ENCODE results near the gene RFTN1. TPM values are rescaled to one million over a fixed set of nuclear protein-coding genes. Genes with fewer than 3 reads are reported as not detected.

Gene RFTN1
- polyA plus RNA-seq, 2 of the 4 experiments (the other 2 are of a cell fraction) = 1.8 to 3.7 TPM

DNA sequence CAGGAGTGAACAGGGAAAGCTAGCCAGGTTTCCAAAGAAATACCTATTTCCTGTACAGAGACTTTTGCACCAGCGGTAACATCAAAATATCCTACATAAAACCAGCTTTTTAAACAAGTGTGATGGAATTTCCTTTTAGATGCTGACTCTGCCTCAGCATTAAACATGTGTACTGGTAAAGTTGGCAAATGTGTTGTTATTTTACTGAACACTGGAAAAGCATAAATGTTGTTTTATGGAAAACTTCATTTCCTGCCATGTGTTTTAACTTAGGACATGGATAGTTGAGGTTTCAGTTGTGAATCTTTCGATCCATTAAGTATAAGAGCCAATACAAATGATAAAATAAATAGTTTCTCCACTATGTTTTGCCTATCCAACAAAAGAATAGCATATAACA, 232.8 kb downstream of the RFTN1 start:
- CTCF ChIA-PET = interaction anchor here (1.8 to 2.6 kb wide), 2 partner anchors 10 to 12 kb away, joined by 6 to 8 read pairs; no protein-coding TSS in a partner anchor
- DNase-seq (ENCODE audit: low read depth in 1 of 2, low spot score in 1 of 2) (no peak), ATAC-seq (no peak), FAIRE-seq (no peak)
- WGBS (ENCODE audit: missing lambda C conversion rate) = 92% methylated on average over 2 of the region's 2 CpGs
- POLR2A ChIA-PET = no interaction called here
- Histone ChIP-seq H3K9me3 (no peaks in the 10 kb centered on the region), H3K4me3 (no peak overlapping the region), H3K4me1 (no peaks in the 10 kb centered on the region), H3K4me2 (no peak overlapping the region), H3K27ac (no peak overlapping the region)
- TF ChIP-seq RCOR1 (IDR thresholded peaks at IDR 0.05; ENCODE audit: low read depth, low read length) (no peak), JUN (IDR thresholded peaks at IDR 0.05) (no peak), BHLHE40 (IDR thresholded peaks at IDR 0.05; ENCODE audit: low read depth, low read length) (no peak), ZC3H11A (IDR thresholded peaks at IDR 0.05) (no peak), EP300 (IDR thresholded peaks at IDR 0.05) (no peak), FOXS1 (CRISPR knock-in tag; IDR thresholded peaks at IDR 0.05) (no peak), POLR2A (IDR thresholded peaks at IDR 0.05; ENCODE audit: low read length) (no peak), SMC3 (IDR thresholded peaks at IDR 0.05) (no peak), ZSCAN20 (CRISPR knock-in tag; IDR thresholded peaks at IDR 0.05) (no peak), POLR2AphosphoS2 (conservative IDR thresholded peaks at IDR 0.05; ENCODE audit: low read length) (no peak), GATA3 (IDR thresholded peaks at IDR 0.05; ENCODE audit: borderline replicate concordance) (no peak), RNF2 (IDR thresholded peaks at IDR 0.05; ENCODE audit: borderline replicate concordance, low read depth) (no peak), JUNB (IDR thresholded peaks at IDR 0.05) (no peak), TFCP2L1 (CRISPR knock-in tag; IDR thresholded peaks at IDR 0.05) (no peak), KDM1A (IDR thresholded peaks at IDR 0.05; ENCODE audit: low read depth) (no peak)
- TF ChIP-seq, protein P1, sequence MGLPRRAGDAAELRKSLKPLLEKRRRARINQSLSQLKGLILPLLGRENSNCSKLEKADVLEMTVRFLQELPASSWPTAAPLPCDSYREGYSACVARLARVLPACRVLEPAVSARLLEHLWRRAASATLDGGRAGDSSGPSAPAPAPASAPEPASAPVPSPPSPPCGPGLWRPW (IDR thresholded peaks at IDR 0.05) = no peak
- TF ChIP-seq, protein P2, sequence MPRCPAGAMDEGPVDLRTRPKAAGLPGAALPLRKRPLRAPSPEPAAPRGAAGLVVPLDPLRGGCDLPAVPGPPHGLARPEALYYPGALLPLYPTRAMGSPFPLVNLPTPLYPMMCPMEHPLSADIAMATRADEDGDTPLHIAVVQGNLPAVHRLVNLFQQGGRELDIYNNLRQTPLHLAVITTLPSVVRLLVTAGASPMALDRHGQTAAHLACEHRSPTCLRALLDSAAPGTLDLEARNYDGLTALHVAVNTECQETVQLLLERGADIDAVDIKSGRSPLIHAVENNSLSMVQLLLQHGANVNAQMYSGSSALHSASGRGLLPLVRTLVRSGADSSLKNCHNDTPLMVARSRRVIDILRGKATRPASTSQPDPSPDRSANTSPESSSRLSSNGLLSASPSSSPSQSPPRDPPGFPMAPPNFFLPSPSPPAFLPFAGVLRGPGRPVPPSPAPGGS (IDR thresholded peaks at IDR 0.05) = no peak

DNA sequence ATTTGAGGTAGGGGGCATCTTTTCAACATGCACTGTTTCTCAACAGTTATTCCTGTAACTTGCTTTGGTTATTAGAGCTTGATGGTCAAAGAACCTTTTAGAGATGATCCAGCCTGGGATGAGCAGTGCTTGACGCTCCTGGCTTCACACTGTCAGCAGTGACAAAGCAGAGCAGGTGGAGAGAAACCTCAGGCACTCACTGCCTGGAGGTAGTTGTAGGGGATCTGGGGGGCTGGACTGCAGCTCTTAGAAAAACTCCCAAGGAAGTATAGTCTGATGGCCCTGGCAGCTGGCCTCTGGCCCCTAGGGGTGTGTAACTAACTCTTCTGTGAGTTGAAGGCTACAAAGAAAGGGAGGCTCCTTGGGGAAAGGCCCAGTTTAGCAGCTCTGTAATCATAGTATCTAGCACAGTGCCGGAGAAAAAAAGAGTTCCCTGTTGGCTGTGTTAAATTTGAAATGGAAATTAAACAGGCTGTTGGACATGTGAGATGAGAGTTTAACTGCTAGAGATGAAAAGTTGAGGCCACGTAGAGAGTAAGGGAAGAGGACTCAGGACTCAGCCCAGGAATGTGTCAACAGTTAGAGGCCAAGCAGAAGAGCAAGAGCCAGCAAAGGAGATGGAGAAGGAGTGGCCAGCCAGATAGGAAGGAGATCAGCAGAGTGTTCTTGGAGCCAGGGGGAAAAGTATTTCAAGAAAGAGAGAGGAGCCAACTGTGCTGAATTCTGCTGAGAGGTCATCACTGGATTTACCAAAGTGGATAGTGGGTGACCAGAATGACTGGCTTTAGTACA, 234.3 kb downstream of the RFTN1 start:
- no peak for FAIRE-seq
- no peak for TF ChIP-seq FOXS1 (CRISPR knock-in tag; IDR thresholded peaks at IDR 0.05)
- no peak for TF ChIP-seq EP300 (IDR thresholded peaks at IDR 0.05)
- POLR2A ChIA-PET = no interaction called here
- H3K4me2 ChIP-seq = no peak overlapping the region
- WGBS (ENCODE audit: missing lambda C conversion rate) = 89% methylated on average over 3 of the region's 3 CpGs
- CTCF ChIA-PET = interaction anchor here (0.5 to 1.8 kb wide), 6 partner anchors 10 to 393 kb away, joined by 3 to 7 read pairs (median 4); no protein-coding TSS in a partner anchor
- ATAC-seq = no peak
- DNase-seq (ENCODE audit: low read depth in 1 of 2, low spot score in 1 of 2) = no peak
- no peaks in the 10 kb centered on the region for H3K4me1 ChIP-seq
- no peak overlapping the region for H3K4me3 ChIP-seq
- H3K9me3 ChIP-seq = no peaks in the 10 kb centered on the region
- H3K27ac ChIP-seq = no peak overlapping the region

DNA sequence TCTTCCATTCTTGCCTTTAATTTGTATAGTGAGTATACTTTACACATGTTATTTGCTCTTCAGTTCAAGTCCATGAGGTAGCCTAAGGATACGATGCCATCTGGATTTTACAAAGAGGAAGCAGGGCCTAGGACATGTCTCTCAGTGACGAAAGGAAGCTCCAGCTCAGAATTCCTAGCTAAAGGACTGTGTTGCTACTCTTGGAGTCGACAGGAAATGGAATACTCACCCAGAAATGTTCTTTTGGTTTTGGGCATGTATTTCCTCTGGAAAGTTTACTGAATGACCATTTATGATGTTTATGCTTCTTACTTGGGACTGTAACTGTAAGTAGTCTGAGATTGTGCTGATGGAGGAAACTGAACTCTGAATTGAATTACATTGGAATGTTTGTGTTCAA, 236.0 kb downstream of the RFTN1 start:
- Histone ChIP-seq H3K4me3 (no peak overlapping the region), H3K4me1 (no peaks in the 10 kb centered on the region), H3K27ac (no peak overlapping the region), H3K4me2 (no peak overlapping the region), H3K9me3 (no peaks in the 10 kb centered on the region)
- ATAC-seq = no peak
- WGBS (ENCODE audit: missing lambda C conversion rate) = 83% methylated on average over 3 of the region's 3 CpGs
- no peak for DNase-seq (ENCODE audit: low read depth in 1 of 2, low spot score in 1 of 2)
- TF ChIP-seq SREBF2 (IDR thresholded peaks at IDR 0.05) (no peak), TFCP2L1 (CRISPR knock-in tag; IDR thresholded peaks at IDR 0.05) (no peak), FOSL2 (IDR thresholded peaks at IDR 0.05) (no peak), FOSL2 (CRISPR knock-in tag; IDR thresholded peaks at IDR 0.05) (no peak), CEBPB (IDR thresholded peaks at IDR 0.05) (no peak), BHLHE40 (IDR thresholded peaks at IDR 0.05; ENCODE audit: low read depth, low read length) (no peak), HOXB13 (CRISPR knock-in tag; IDR thresholded peaks at IDR 0.05; ENCODE audit: low read depth) (no peak), RFX5 (IDR thresholded peaks at IDR 0.05) (no peak), POLR2AphosphoS2 (conservative IDR thresholded peaks at IDR 0.05; ENCODE audit: low read length) (no peak), MYC (IDR thresholded peaks at IDR 0.05; ENCODE audit: borderline replicate concordance, low read length) (no peak), CBX8 (IDR thresholded peaks at IDR 0.05) (no peak)
- TF ChIP-seq, protein P3, sequence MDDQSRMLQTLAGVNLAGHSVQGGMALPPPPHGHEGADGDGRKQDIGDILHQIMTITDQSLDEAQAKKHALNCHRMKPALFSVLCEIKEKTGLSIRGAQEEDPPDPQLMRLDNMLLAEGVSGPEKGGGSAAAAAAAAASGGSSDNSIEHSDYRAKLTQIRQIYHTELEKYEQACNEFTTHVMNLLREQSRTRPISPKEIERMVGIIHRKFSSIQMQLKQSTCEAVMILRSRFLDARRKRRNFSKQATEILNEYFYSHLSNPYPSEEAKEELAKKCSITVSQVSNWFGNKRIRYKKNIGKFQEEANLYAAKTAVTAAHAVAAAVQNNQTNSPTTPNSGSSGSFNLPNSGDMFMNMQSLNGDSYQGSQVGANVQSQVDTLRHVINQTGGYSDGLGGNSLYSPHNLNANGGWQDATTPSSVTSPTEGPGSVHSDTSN (IDR thresholded peaks at IDR 0.05) = no peak
- TF ChIP-seq, protein P4, sequence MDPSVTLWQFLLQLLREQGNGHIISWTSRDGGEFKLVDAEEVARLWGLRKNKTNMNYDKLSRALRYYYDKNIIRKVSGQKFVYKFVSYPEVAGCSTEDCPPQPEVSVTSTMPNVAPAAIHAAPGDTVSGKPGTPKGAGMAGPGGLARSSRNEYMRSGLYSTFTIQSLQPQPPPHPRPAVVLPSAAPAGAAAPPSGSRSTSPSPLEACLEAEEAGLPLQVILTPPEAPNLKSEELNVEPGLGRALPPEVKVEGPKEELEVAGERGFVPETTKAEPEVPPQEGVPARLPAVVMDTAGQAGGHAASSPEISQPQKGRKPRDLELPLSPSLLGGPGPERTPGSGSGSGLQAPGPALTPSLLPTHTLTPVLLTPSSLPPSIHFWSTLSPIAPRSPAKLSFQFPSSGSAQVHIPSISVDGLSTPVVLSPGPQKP (IDR thresholded peaks at IDR 0.05; ENCODE audit: low read depth, low read length) = no peak
- TF ChIP-seq, protein P1 (IDR thresholded peaks at IDR 0.05) = no peak
- ChIA-PET CTCF (interaction anchor here (0.8 kb wide), 1 partner anchor 10 kb away, joined by 4 read pairs; no protein-coding TSS in a partner anchor), POLR2A (interaction anchor here (1.4 kb wide), 1 partner anchor 12 kb away, joined by 7 read pairs; the partner anchor contains the start of genes DPH3 and OXNAD1)
- no peak for FAIRE-seq
